Esophagus squamous epithelium (tissue), 4 donors: Measurements from ENCODE around the gene LBHD2.

Experiments used
- CTCF ChIP-seq, 6 experiments: fragments of 450-650 bp in 4 of 6; fragments of 200-600 bp in 2 of 6; sonication (generic) in 2 of 6; IDR thresholded peaks; one replicate each; pipeline ENCODE4 v1.5.1; 2016 to 2019; ENCODE audit warnings: antibody characterized with exemption in 6 of 6, mild to moderate bottlenecking in 4 of 6, moderate library complexity in 4 of 6
- POLR2A ChIP-seq, 4 donors: fragments of 450-650 bp; IDR thresholded peaks; one replicate each; pipeline ENCODE4 v1.6.1; 2017; ENCODE audit warnings: antibody characterized with exemption in 4 of 4, mild to moderate bottlenecking in 4 of 4, moderate library complexity in 3 of 4

- TF ChIP-seq CTCF (IDR thresholded peaks at IDR 0.05): no peak
- no peak for TF ChIP-seq POLR2A (IDR thresholded peaks at IDR 0.05)
These were observed 49.5 kb downstream of the LBHD2 start for GRCh38 chr14:103133210-103134140.
